Right cardiac atrium (tissue), 5 donors: ENCODE results near the gene NPAS2. TPM values are rescaled to one million over a fixed set of nuclear protein-coding genes. Genes with fewer than 3 reads are reported as not detected.

Experiments used
- ATAC-seq, 2 donors: fragments of 200-7000 bp; cut with Tn5 transposase; one replicate each; pipeline versions ENCODE4 v1.8.0 to v1.9.1; 2020; ENCODE audit warnings: moderate library complexity in 2 of 2, mild to moderate bottlenecking in 1 of 2
- DNase-seq, 3 donors: peaks; one replicate each; pipeline ENCODE4 v3.0.0-alpha.2; 2020
- H3K27ac ChIP-seq: one replicate; pipeline ENCODE4 v1.5.1; 2013; ENCODE audit warnings: mild to moderate bottlenecking, low read length, control low read depth, moderate library complexity
- H3K27me3 ChIP-seq: one replicate; pipeline ENCODE4 v1.6.1; 2013; ENCODE audit not compliant: control insufficient read depth, insufficient read depth
- H3K4me1 ChIP-seq: one replicate; pipeline ENCODE4 v1.6.1; 2013; ENCODE audit warnings: low read length; ENCODE audit not compliant: control insufficient read depth, insufficient read depth
- H3K4me3 ChIP-seq: one replicate; pipeline ENCODE4 v1.5.1; 2013; ENCODE audit warnings: low read length, control low read depth
- H3K9me3 ChIP-seq: one replicate; pipeline ENCODE4 v1.6.1; 2013; ENCODE audit warnings: low read length; ENCODE audit not compliant: control insufficient read depth
- WGBS: extraction: QIAGEN DNeasy Blood & Tissue Kit; methylation state at CpG from one replicate; pipeline ENCODE4 v1.1.7; 2013; 5-methylcytosine and 5-hydroxymethylcytosine counted together
- intact Hi-C, 4 donors: fragments of 100-400 bp; cut with DNase I; formaldehyde crosslinking; loops; one replicate each; pipeline versions ENCODE4 v1.11.0 to v1.14.0; 2022 to 2023
- polyA plus RNA-seq: library from polyadenylated mRNA; stranded (reverse); fragments of 200-250 nt; gene quantifications from one replicate; pipeline ENCODE4 v1.2.3, GENCODE V29; 2013
- total RNA-seq, 4 donors: library from RNA; stranded (reverse); fragmentation: NEBNext Ultra II Directional; extraction: Animal tissue kit (Norgen Biotek cat#: 25700); gene quantifications; one replicate each; pipeline ENCODE4 v1.2.1, GENCODE V29; 2021
- donor health status: healthy with polysubstance abuse.
- donor health status: DM: no; HTN: yes; CAD: no.
- donor health status: DM: no; HTN: no; CAD: no.
- donor health status: DM: no; HTN: yes; CAD: no; lungs with severe emphysema.
- donor health status: DM: yes; HTN: yes; CAD: no.

Gene NPAS2
- total and polyA plus RNA-seq, 5 donors = 36.8 to 53.4 (median 40.1) TPM

DNA sequence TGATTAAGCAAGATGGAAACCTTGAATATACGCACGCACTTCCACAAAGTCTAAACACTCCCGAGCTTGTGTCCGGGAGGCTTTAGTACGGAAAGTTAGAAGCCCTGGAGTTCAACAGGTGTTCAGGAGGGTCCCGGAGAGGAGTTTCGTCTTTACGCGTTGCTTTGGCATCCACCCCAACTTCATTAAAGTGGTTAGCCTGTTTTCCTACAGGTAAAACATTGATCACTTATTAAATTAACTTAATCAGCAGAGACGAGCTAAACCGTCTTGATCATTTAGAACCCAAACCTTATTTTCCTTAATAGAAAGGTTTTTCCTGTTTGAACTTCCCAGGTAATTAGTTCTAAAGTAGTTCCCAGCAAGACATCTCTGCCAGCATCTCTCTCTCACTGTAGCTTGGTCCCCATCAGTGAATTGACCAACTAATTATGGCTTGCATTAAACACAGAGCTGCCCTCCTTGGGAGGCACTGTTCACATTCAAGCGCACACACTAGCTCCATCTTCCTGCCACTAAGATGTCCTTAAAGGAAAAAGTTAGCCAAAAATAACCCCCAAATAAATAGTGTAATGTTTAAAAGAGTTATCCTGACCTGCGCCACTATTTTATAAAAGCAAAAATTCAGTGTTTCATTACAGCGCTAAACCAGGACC is 1.4 kb downstream of the NPAS2 start:
- intact Hi-C loops = loop anchor here in 1 of 4 donors (5.0 kb wide), 1 partner anchor 89 kb away; no protein-coding TSS in a partner anchor
- no peak for DNase-seq
- H3K9me3 ChIP-seq = no peaks in the 10 kb centered on the region
- peaks cover 4% of the 10 kb centered on the region for H3K4me1 ChIP-seq
- 41% methylated on average over 14 of the region's 14 CpGs for WGBS
- no peaks in the 10 kb centered on the region for H3K27me3 ChIP-seq
- peak overlapping the region; percentile 69 for H3K27ac ChIP-seq
- no peak for ATAC-seq
- peak overlapping the region; percentile 97 for H3K4me3 ChIP-seq

DNA sequence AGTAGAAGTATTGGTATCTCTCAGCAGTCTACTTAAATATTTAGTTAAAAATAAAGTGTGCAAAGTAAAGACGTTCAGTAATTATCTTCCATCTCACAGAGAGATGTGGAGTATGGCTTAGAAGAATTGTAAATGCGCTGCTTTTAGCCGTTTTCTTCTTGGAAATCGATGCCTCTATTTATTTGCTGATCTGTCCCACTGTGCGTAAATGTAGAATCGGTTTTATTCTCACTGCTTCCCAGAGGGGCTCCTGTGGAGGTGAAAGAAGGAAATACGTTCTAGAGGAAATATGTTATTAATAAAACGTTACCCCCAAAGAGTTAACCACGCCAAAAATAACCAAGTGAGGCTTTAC is 1.9 kb downstream of the NPAS2 start:
- Histone ChIP-seq H3K27me3 (no peaks in the 10 kb centered on the region), H3K4me1 (peaks cover 4% of the 10 kb centered on the region), H3K4me3 (peak overlapping the region; percentile 97), H3K9me3 (no peaks in the 10 kb centered on the region), H3K27ac (no peak overlapping the region)
- intact Hi-C loops = loop anchor here in 1 of 4 donors (5.0 kb wide), 1 partner anchor 90 kb away; no protein-coding TSS in a partner anchor
- ATAC-seq = no peak
- no peak for DNase-seq
- 41% methylated on average over 9 of the region's 9 CpGs for WGBS

DNA sequence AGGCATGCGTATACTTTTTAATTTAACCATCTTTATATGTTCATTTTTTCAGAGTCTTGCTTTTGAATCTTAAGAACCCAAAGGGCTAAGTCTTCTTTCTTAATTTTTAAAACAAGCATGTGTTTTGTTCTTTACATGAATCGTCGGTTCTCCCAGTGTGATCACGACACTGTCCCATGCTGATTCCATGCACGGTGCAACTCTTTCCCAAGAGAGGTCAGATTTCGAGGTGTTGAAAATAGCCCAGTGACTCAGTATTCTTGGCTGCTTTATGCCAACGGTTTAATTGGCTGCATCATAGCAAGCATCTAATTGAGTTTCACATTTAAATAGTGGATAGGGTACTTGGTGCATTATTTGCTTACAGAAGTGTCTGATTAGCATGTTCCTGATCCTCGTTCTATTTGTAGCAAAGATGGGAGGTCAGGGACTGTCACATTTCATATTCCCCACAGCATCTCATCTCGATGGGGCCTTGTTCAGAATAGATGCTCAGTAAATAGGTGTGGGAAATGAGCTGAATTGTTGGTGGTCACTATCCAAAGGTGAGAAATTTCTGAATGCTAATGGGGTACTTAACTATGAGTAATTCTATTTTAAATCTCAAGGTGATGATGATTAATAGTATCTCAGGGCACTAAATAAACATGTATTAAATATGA is 2.8 kb downstream of the NPAS2 start:
- Histone ChIP-seq H3K27me3 (no peaks in the 10 kb centered on the region), H3K27ac (peak overlapping the region; percentile 60), H3K4me1 (peaks cover 4% of the 10 kb centered on the region), H3K4me3 (peak overlapping the region; percentile 7), H3K9me3 (no peaks in the 10 kb centered on the region)
- 34% methylated on average over 9 of the region's 9 CpGs for WGBS
- intact Hi-C loops = loop anchor here in 1 of 4 donors (5.0 kb wide), 1 partner anchor 90 kb away; no protein-coding TSS in a partner anchor
- DNase-seq = no peak
- peak; percentile 37 to 43 for ATAC-seq

DNA sequence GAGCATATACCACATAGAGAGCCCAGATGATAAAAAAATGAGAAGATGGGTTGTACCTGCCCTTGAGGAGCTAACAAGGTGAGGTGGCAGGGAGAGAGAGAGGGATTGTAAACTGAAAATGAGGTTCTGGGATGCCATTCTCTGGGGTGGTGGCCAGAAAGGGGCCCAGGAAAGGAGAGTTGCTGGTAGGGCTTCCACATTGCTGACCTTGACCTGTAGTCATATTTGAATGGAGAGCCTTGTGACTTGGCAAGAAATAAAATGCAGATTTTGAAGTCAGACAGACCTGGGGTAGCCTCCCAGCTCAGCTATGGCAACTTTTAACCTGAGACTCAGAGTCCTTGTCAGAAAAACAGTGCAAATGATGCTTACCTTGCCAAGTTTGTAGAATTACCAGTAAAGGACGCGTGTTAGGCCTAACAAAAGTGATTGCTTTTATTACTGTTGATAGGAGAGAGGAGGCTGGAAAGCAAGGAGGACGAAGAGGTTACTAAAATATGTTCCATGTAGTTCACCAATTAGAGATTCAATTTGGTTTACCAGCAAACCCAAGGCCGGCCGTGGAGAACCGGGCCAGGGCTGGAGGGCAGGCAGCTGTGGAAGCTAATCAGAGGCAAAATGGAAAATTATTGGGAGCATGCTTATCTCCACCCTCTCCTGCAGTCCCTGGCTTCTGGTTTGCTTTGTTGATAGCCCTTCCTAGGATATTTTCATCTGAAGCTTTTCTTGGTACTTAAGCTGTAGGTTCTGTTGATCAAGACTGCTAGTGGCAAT is 3.9 kb downstream of the NPAS2 start:
- no peak for DNase-seq
- Histone ChIP-seq H3K27me3 (no peaks in the 10 kb centered on the region), H3K9me3 (no peaks in the 10 kb centered on the region), H3K4me3 (no peak overlapping the region), H3K27ac (peak overlapping the region; percentile 86), H3K4me1 (peaks cover 4% of the 10 kb centered on the region)
- 74% methylated on average over 6 of the region's 6 CpGs for WGBS
- ATAC-seq = no peak
- intact Hi-C loops = loop anchor here in 1 of 4 donors (5.0 kb wide), 1 partner anchor 92 kb away; no protein-coding TSS in a partner anchor

DNA sequence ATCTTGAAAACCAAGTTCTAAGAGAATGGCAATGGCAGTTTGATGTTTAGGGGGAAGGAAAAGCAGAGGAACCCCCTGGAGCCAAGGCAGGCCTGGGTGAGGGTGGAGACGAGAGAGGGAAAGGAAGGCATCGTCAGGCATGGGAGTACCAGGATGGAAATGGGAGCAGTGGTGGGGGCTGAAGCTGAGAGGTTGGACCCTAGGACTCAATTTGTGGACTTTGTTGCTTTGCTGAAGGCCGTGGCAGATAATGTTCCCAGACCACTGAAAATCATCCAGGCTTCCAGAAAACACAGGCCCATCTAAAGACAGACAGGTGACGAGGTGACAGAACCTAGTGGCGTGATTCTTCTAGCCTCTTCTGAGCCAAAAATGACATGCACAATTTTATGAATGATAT is 4.9 kb downstream of the NPAS2 start:
- DNase-seq (peak in 1 of 3 donors; percentile 17), ATAC-seq (no peak)
- Histone ChIP-seq H3K9me3 (no peaks in the 10 kb centered on the region), H3K4me1 (peaks cover 4% of the 10 kb centered on the region), H3K27me3 (no peaks in the 10 kb centered on the region), H3K4me3 (no peak overlapping the region), H3K27ac (peak overlapping the region; percentile 56)
- WGBS = 90% methylated on average over 5 of the region's 5 CpGs
- intact Hi-C loops = loop anchor here in 1 of 4 donors (5.0 kb wide), 1 partner anchor 93 kb away; no protein-coding TSS in a partner anchor

DNA sequence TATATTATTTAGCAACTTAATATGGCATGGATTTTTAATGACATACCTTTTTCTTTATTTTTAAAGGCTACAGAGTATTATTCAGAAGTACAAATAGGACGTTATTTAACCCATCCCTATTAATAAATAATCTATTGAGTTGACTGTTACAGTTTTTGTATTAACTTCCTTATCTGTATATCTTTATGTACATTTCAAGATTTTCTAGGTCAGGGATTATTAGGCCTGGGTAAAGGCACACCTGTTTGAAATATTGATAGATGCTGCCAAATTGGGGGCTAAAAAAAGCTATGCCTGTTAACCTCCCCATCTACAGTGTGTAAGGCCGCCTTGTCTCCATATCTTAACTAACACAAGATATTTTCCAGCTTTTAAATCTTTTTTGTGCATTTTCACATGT is 6.6 kb downstream of the NPAS2 start:
- DNase-seq = no peak
- 90% methylated on average over 2 of the region's 2 CpGs for WGBS
- H3K27me3 ChIP-seq = no peaks in the 10 kb centered on the region
- H3K9me3 ChIP-seq = no peaks in the 10 kb centered on the region
- H3K4me1 ChIP-seq = peaks cover 4% of the 10 kb centered on the region
- no peak for ATAC-seq
- H3K27ac ChIP-seq = no peak overlapping the region
- intact Hi-C loops = no loop called here
- no peak overlapping the region for H3K4me3 ChIP-seq

DNA sequence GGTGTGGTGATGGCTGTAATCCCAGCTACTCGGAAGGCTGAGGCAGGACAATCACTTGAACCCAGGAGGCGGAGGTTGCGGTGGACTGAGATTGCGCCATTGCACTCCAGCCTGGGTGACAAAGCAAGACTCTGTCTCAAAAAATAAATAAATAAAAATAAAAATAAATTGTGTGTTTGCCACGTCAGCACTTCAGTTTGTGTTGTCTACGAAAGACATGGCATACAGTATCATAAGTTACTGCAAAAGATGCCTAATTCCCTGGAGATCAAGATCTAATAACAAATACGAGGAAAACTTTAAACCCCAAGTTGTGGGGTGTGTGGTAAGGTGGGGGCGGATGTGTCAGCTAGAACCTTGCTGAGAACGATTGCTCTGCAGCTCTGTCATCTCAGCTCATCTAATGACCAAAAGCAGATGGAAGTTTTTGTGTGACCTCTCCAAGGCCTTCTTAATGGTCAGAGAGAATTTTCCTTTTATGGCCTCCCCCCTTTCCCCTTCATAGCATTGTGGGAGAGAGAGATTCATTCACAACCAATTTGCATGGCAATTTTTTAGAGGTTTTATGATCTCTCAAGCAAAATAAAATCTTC is 11.3 kb downstream of the NPAS2 start:
- H3K27me3 ChIP-seq = no peaks in the 10 kb centered on the region
- H3K4me3 ChIP-seq = no peak overlapping the region
- no peak for DNase-seq
- H3K27ac ChIP-seq = no peak overlapping the region
- peaks cover 11% of the 10 kb centered on the region for H3K4me1 ChIP-seq
- intact Hi-C loops = no loop called here
- H3K9me3 ChIP-seq = no peaks in the 10 kb centered on the region
- WGBS = 76% methylated on average over 9 of the region's 9 CpGs
- ATAC-seq = no peak

DNA sequence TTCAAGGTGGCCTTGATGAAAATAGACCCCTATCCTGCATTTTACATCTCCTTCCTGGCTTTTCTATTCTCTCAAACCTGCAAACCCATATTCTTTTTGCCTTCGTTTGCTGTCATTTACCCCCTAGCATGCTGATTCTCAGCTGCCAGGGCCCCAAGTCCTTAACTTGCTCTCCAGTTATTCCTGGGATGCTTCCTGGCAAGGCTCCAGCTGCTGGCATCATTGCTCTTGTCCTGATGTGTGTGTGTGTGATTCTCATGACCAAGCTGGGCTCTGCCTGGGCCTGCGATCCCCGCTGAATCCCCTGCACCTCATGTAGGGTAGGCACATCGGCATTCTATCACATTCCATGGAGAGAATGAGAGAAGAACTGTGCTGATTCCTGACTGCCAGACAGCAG is 11.9 kb downstream of the NPAS2 start:
- intact Hi-C loops = no loop called here
- ATAC-seq (peak; percentile 22 to 27), DNase-seq (peak; percentile 65 to 84 (median 84))
- Histone ChIP-seq H3K27me3 (no peaks in the 10 kb centered on the region), H3K27ac (peak overlapping the region; percentile 2), H3K4me1 (peaks cover 11% of the 10 kb centered on the region), H3K4me3 (no peak overlapping the region), H3K9me3 (no peaks in the 10 kb centered on the region)
- WGBS = 80% methylated on average over 4 of the region's 4 CpGs

DNA sequence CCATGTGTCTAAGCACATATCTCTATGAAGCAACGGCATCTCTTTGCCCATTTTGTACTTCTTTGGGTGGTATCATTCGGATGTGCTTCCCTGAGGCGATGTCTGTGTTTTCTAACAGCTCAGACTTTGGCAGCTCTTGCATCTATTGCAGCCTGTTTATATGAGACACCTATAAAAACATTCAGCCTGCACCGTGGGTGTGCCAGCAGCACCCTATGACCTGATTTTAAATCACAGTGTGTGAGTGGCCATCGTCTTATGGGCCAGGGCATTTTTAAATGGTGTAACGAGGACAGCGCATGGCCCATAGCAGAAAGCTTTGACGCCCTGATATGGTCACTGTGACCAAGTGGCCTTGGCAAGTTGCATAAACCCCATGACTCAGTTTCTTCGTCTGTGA is 12.9 kb downstream of the NPAS2 start:
- Histone ChIP-seq H3K4me3 (no peak overlapping the region), H3K9me3 (no peaks in the 10 kb centered on the region), H3K27ac (peak overlapping the region; percentile 38), H3K27me3 (no peaks in the 10 kb centered on the region), H3K4me1 (peaks cover 11% of the 10 kb centered on the region)
- WGBS = 59% methylated on average over 9 of the region's 9 CpGs
- DNase-seq (no peak), ATAC-seq (peak; percentile 41 to 49)
- intact Hi-C loops = no loop called here

DNA sequence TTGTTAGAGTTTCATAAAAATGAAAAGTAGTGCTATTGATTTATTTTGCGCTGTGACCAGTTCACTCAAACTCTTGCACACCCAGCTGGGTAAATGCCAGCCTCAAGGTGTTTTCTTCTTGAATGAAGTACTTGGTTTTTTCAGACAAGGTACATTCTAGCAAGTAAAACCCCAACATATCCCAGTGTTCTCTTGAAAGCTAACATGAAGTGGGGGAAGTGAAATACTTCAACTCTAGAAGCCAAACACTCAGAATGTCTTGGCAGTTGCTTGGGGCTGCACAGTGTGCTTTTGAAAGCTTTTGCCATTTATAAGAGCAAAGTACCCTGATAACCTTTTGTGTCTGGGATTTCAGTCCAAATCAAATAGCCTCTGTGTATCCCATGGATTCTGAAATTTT is 13.4 kb downstream of the NPAS2 start:
- ATAC-seq (peak; percentile 27 to 60), DNase-seq (no peak)
- Histone ChIP-seq H3K4me1 (peaks cover 11% of the 10 kb centered on the region), H3K4me3 (no peak overlapping the region), H3K27ac (no peak overlapping the region), H3K27me3 (no peaks in the 10 kb centered on the region), H3K9me3 (no peaks in the 10 kb centered on the region)
- 96% methylated on average over 1 of the region's 1 CpG for WGBS
- intact Hi-C loops = no loop called here
